Progenitor cell of endocrine pancreas (in vitro differentiated cells): ENCODE results near the gene PRUNE2. TPM values are rescaled to one million over a fixed set of nuclear protein-coding genes. Genes with fewer than 3 reads are reported as not detected.

Source experiments
- DNase-seq: peaks from one replicate; pipeline ENCODE4 v3.0.0; 2021; ENCODE audit warnings: low spot score; ENCODE audit not compliant: unreplicated experiment
- H3K27ac Mint-ChIP-seq: 2 replicates; pipeline ENCODE4 v1.8.0; 2021; ENCODE audit warnings: mild to moderate bottlenecking, moderate library complexity, mixed read lengths
- H3K27me3 Mint-ChIP-seq: 2 replicates; pipeline ENCODE4 v1.8.0; 2021; ENCODE audit warnings: mixed read lengths
- H3K36me3 Mint-ChIP-seq: 2 replicates; pipeline ENCODE4 v1.8.0; 2022; ENCODE audit warnings: mixed read lengths; ENCODE audit not compliant: insufficient read depth
- H3K4me1 Mint-ChIP-seq: 2 replicates; pipeline ENCODE4 v1.8.0; 2021; ENCODE audit warnings: low read depth, mixed read lengths
- H3K4me3 Mint-ChIP-seq: 2 replicates; pipeline ENCODE4 v1.8.0; 2021; ENCODE audit warnings: low read depth, mild to moderate bottlenecking, moderate library complexity, mixed read lengths
- H3K9me3 Mint-ChIP-seq: 2 replicates; pipeline ENCODE4 v1.8.0; 2021; ENCODE audit warnings: low read depth, mixed read lengths
- total RNA-seq: library from RNA; stranded (reverse); gene quantifications from 2 replicates; pipeline ENCODE4 v1.2.1, GENCODE V29; 2021
- TF ChIP-seq, protein P1 (sequence below): fragments of 200-600 bp; sonication (generic); IDR thresholded peaks from one replicate; pipeline ENCODE4 v1.5.0; 2021; ENCODE audit warnings: antibody characterized with exemption, mild to moderate bottlenecking; ENCODE audit not compliant: unreplicated experiment

PRUNE2 gene
- total RNA-seq, 1 donor from 2014 or later: 5.6 TPM

GRCh38 chr9:76845254-76845653 is 60.7 kb downstream of the PRUNE2 start:
- H3K27me3 Mint-ChIP-seq: peaks cover 8% of the 10 kb centered on the region
- no peaks in the 10 kb centered on the region for H3K9me3 Mint-ChIP-seq
- DNase-seq: no peak
- H3K4me1 Mint-ChIP-seq: no peaks in the 10 kb centered on the region
- H3K36me3 Mint-ChIP-seq: no peaks in the 10 kb centered on the region
- no peak overlapping the region for H3K4me3 Mint-ChIP-seq
- TF ChIP-seq, protein P1, sequence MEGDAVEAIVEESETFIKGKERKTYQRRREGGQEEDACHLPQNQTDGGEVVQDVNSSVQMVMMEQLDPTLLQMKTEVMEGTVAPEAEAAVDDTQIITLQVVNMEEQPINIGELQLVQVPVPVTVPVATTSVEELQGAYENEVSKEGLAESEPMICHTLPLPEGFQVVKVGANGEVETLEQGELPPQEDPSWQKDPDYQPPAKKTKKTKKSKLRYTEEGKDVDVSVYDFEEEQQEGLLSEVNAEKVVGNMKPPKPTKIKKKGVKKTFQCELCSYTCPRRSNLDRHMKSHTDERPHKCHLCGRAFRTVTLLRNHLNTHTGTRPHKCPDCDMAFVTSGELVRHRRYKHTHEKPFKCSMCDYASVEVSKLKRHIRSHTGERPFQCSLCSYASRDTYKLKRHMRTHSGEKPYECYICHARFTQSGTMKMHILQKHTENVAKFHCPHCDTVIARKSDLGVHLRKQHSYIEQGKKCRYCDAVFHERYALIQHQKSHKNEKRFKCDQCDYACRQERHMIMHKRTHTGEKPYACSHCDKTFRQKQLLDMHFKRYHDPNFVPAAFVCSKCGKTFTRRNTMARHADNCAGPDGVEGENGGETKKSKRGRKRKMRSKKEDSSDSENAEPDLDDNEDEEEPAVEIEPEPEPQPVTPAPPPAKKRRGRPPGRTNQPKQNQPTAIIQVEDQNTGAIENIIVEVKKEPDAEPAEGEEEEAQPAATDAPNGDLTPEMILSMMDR: no peak
- H3K27ac Mint-ChIP-seq: no peak overlapping the region

DNA sequence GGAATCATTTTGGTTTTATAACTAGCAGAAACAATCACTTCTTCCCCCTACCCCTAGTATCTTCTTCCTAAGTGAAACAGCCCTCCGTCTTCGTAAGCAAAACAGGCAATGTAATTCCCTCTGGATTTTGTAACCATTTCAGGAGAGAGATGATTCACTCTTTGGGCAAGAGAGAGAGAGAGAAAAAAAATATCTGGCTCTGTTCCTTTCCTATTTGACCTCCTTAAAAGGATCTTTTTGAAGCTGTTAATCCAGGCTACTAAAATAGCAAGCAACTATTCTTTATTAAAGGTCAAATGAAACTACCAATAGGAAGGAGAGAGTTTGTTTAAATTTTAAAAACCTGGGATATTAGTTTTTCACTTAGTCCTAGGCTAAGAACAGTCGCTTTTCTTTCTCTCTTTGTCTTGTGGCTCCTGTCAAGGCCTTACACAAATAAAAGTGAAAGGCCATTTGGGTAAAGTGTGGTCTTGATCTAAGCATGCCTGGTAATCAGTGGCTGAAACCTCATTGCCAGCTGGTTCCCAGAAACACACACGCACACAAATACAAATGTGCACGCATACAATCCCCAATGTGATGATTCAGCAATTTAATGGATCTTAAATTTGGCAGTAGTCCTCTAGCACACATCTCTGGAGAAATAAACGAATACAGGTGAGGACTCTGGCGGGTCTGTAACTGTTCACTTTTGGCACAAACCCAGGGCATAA is 70.2 kb downstream of the PRUNE2 start:
- DNase-seq: no peak
- H3K9me3 Mint-ChIP-seq: peaks cover 3% of the 10 kb centered on the region
- peaks cover 10% of the 10 kb centered on the region for H3K27me3 Mint-ChIP-seq
- no peaks in the 10 kb centered on the region for H3K4me1 Mint-ChIP-seq
- no peak overlapping the region for H3K4me3 Mint-ChIP-seq
- no peaks in the 10 kb centered on the region for H3K36me3 Mint-ChIP-seq
- TF ChIP-seq, protein P1: no peak
- no peak overlapping the region for H3K27ac Mint-ChIP-seq

DNA sequence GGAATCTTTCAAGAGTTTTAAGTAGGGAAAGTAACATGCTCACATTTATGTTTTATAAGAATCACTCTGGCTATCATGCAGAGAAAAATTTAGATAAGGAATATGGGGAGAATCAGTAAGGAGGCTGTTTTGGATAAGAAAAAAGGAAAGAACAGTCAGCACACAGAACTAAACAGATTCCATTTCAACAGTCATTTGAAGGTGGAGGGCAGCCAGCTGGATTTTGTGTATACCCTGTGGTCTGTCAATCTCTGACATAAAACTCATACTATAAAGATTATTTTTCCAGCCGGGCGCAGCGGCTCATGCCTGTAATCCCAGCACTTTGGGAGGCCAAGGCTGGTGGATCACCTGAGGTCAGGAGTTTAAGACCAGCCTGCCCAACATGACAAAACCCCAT is 77.5 kb downstream of the PRUNE2 start:
- H3K27me3 Mint-ChIP-seq: peaks cover 24% of the 10 kb centered on the region
- peaks cover 6% of the 10 kb centered on the region for H3K9me3 Mint-ChIP-seq
- H3K27ac Mint-ChIP-seq: no peak overlapping the region
- peaks cover 2% of the 10 kb centered on the region for H3K4me1 Mint-ChIP-seq
- no peak for DNase-seq
- H3K36me3 Mint-ChIP-seq: no peaks in the 10 kb centered on the region
- TF ChIP-seq, protein P1: no peak
- H3K4me3 Mint-ChIP-seq: no peak overlapping the region

- H3K36me3 Mint-ChIP-seq: no peaks in the 10 kb centered on the region
- H3K27me3 Mint-ChIP-seq: peaks cover 24% of the 10 kb centered on the region
- peaks cover 2% of the 10 kb centered on the region for H3K4me1 Mint-ChIP-seq
- H3K9me3 Mint-ChIP-seq: peaks cover 6% of the 10 kb centered on the region
- H3K27ac Mint-ChIP-seq: no peak overlapping the region
- TF ChIP-seq, protein P1: no peak
- H3K4me3 Mint-ChIP-seq: no peak overlapping the region
- DNase-seq: no peak
Observed at GRCh38 chr9:76827296-76828080, 78.4 kb downstream of the PRUNE2 start.

DNA sequence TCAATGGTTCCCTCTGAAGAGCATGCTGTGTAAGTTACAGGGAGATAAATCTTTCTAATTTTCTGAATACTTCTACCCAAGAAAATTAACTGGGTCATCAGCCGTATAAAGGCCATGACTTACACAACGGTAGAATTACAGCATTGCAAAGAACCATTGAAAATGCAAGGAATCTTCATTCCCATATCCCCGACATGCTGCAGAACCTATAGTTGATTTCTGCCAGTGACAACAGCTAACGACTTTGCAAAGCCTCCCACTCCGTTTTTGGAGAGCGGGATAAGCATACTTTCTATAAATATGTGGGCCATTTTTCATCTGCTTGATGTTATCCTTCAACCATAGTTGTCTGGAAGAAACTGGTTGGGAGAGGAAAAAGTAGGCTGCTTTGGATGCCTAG is 85.5 kb downstream of the PRUNE2 start:
- Mint-ChIP-seq H3K9me3 (no peaks in the 10 kb centered on the region), H3K36me3 (no peaks in the 10 kb centered on the region), H3K4me3 (no peak overlapping the region), H3K27me3 (peaks cover 7% of the 10 kb centered on the region), H3K4me1 (peaks cover 3% of the 10 kb centered on the region), H3K27ac (no peak overlapping the region)
- no peak for DNase-seq
- TF ChIP-seq, protein P1: no peak
